Activated T-cell treated with anti-CD3 and anti-CD28 coated beads, Interleukin-2, amount 50 U/mL, for 72 hours (primary cell): ENCODE measurements around the gene RAB44. TPM values are rescaled to one million over a fixed set of nuclear protein-coding genes. Genes with fewer than 3 reads are reported as not detected.

ENCODE experiments used
- ATAC-seq, 2 donors: fragments of 150-1000 bp; cut with Tn5 transposase; replicated peaks in 1 of 2; 2 replicates each; pipeline ENCODE4 v1.10.0; 2021; ENCODE audit warnings: moderate library complexity in 2 of 2, mild to moderate bottlenecking in 1 of 2
- DNase-seq, 2 donors: peaks; one replicate each; pipeline ENCODE4 v3.0.0; 2021 to 2022; ENCODE audit warnings: mixed read lengths in 1 of 2
- H3K27ac Mint-ChIP-seq: one replicate; pipeline ENCODE4 v1.8.0; 2022; ENCODE audit warnings: mild to moderate bottlenecking, moderate library complexity, mixed read lengths
- H3K27me3 Mint-ChIP-seq: one replicate; pipeline ENCODE4 v1.8.0; 2022; ENCODE audit warnings: low read depth, mixed read lengths
- H3K36me3 Mint-ChIP-seq, 2 donors: one replicate each; pipeline ENCODE4 v1.8.0; 2022; ENCODE audit warnings: mixed read lengths in 2 of 2, mild to moderate bottlenecking in 1 of 2; ENCODE audit not compliant: insufficient read depth in 2 of 2
- H3K4me1 Mint-ChIP-seq: one replicate; pipeline ENCODE4 v1.8.0; 2022; ENCODE audit warnings: low read depth, mixed read lengths
- H3K4me3 Mint-ChIP-seq, 2 donors: one replicate each; pipeline ENCODE4 v1.8.0; 2022; ENCODE audit warnings: mild to moderate bottlenecking in 2 of 2, mixed read lengths in 2 of 2, moderate library complexity in 2 of 2
- H3K9me3 Mint-ChIP-seq, 2 donors: one replicate each; pipeline ENCODE4 v1.8.0; 2022; ENCODE audit warnings: mixed read lengths in 2 of 2
- total RNA-seq, 2 donors: library from RNA; stranded (reverse); gene quantifications; one replicate each; pipeline ENCODE4 v1.2.3, GENCODE V29; 2022

Gene RAB44
- total RNA-seq, 2 donors from 2014 or later: 0.05 to 0.09 TPM

GRCh38 chr6:36727505-36728021 lies 29.9 kb downstream of the RAB44 start:
- ATAC-seq: no peak
- no peak overlapping the region for H3K4me3 Mint-ChIP-seq
- DNase-seq: no peak
- no peaks in the 10 kb centered on the region for H3K36me3 Mint-ChIP-seq
- peaks cover 44% of the 10 kb centered on the region for H3K4me1 Mint-ChIP-seq
- no peak overlapping the region for H3K27ac Mint-ChIP-seq
- H3K27me3 Mint-ChIP-seq: no peaks in the 10 kb centered on the region
- no peaks in the 10 kb centered on the region for H3K9me3 Mint-ChIP-seq

- H3K27ac Mint-ChIP-seq: no peak overlapping the region
- DNase-seq (no peak), ATAC-seq (no peak)
- H3K36me3 Mint-ChIP-seq: no peaks in the 10 kb centered on the region
- no peak overlapping the region for H3K4me3 Mint-ChIP-seq
- no peaks in the 10 kb centered on the region for H3K27me3 Mint-ChIP-seq
- no peaks in the 10 kb centered on the region for H3K9me3 Mint-ChIP-seq
- peaks cover 48% of the 10 kb centered on the region for H3K4me1 Mint-ChIP-seq
Measured at GRCh38 chr6:36728289-36729160, 30.9 kb downstream of the RAB44 start.

- ATAC-seq: no peak
- Mint-ChIP-seq H3K27me3 (no peaks in the 10 kb centered on the region), H3K4me3 (no peak overlapping the region), H3K4me1 (peaks cover 49% of the 10 kb centered on the region), H3K36me3 (no peaks in the 10 kb centered on the region), H3K9me3 (no peaks in the 10 kb centered on the region), H3K27ac (no peak overlapping the region)
- DNase-seq: no peak
Measured at GRCh38 chr6:36729161-36729524, 31.5 kb downstream of the RAB44 start.

- no peak overlapping the region for H3K27ac Mint-ChIP-seq
- no peak overlapping the region for H3K4me3 Mint-ChIP-seq
- no peak for ATAC-seq
- H3K27me3 Mint-ChIP-seq: no peaks in the 10 kb centered on the region
- DNase-seq: no peak
- H3K4me1 Mint-ChIP-seq: peaks cover 49% of the 10 kb centered on the region
- no peaks in the 10 kb centered on the region for H3K9me3 Mint-ChIP-seq
- H3K36me3 Mint-ChIP-seq: no peaks in the 10 kb centered on the region
Measured at GRCh38 chr6:36730424-36731380, 33.1 kb downstream of the RAB44 start.

- ATAC-seq (no peak), DNase-seq (no peak)
- Mint-ChIP-seq H3K4me3 (no peak overlapping the region), H3K9me3 (no peaks in the 10 kb centered on the region), H3K27ac (no peak overlapping the region), H3K36me3 (no peaks in the 10 kb centered on the region), H3K4me1 (peaks cover 50% of the 10 kb centered on the region), H3K27me3 (no peaks in the 10 kb centered on the region)
Measured at GRCh38 chr6:36731622-36732310, 34.1 kb downstream of the RAB44 start.

- Mint-ChIP-seq H3K4me3 (no peak overlapping the region), H3K27ac (no peak overlapping the region), H3K9me3 (no peaks in the 10 kb centered on the region), H3K36me3 (no peaks in the 10 kb centered on the region), H3K27me3 (no peaks in the 10 kb centered on the region), H3K4me1 (peaks cover 36% of the 10 kb centered on the region)
- ATAC-seq (no peak), DNase-seq (no peak)
Measured at GRCh38 chr6:36733300-36733699, 35.7 kb downstream of the RAB44 start.

GRCh38 chr6:36734486-36735060 lies 36.9 kb downstream of the RAB44 start:
- no peaks in the 10 kb centered on the region for H3K36me3 Mint-ChIP-seq
- DNase-seq (no peak), ATAC-seq (no peak)
- peak overlapping the region; percentile 47 to 64 for H3K4me3 Mint-ChIP-seq
- H3K27ac Mint-ChIP-seq: peak overlapping the region; percentile 82
- H3K4me1 Mint-ChIP-seq: peaks cover 33% of the 10 kb centered on the region
- H3K9me3 Mint-ChIP-seq: no peaks in the 10 kb centered on the region
- H3K27me3 Mint-ChIP-seq: no peaks in the 10 kb centered on the region

- peak overlapping the region; percentile 82 for H3K27ac Mint-ChIP-seq
- peak; percentile 40 to 42 for DNase-seq
- H3K9me3 Mint-ChIP-seq: no peaks in the 10 kb centered on the region
- H3K4me1 Mint-ChIP-seq: peaks cover 33% of the 10 kb centered on the region
- ATAC-seq: peak; percentile 91 to 93
- peak overlapping the region; percentile 47 to 64 for H3K4me3 Mint-ChIP-seq
- no peaks in the 10 kb centered on the region for H3K27me3 Mint-ChIP-seq
- H3K36me3 Mint-ChIP-seq: no peaks in the 10 kb centered on the region
Measured at GRCh38 chr6:36735110-36736071, 37.8 kb downstream of the RAB44 start.

GRCh38 chr6:36737043-36737785 lies 39.6 kb downstream of the RAB44 start:
- ATAC-seq (no peak), DNase-seq (no peak)
- no peaks in the 10 kb centered on the region for H3K27me3 Mint-ChIP-seq
- H3K9me3 Mint-ChIP-seq: no peaks in the 10 kb centered on the region
- H3K27ac Mint-ChIP-seq: no peak overlapping the region
- no peak overlapping the region for H3K4me3 Mint-ChIP-seq
- H3K4me1 Mint-ChIP-seq: peaks cover 24% of the 10 kb centered on the region
- H3K36me3 Mint-ChIP-seq: no peaks in the 10 kb centered on the region

- Mint-ChIP-seq H3K36me3 (no peaks in the 10 kb centered on the region), H3K27me3 (no peaks in the 10 kb centered on the region), H3K9me3 (no peaks in the 10 kb centered on the region), H3K27ac (no peak overlapping the region), H3K4me3 (no peak overlapping the region), H3K4me1 (peaks cover 23% of the 10 kb centered on the region)
- no peak for DNase-seq
- ATAC-seq: no peak
Measured at GRCh38 chr6:36738108-36738507, 40.5 kb downstream of the RAB44 start.
